Measurements from ENCODE around the gene ADORA2A. TPM values are rescaled to one million over a fixed set of nuclear protein-coding genes. Genes with fewer than 3 reads are reported as not detected.

The ADORA2A gene
- polyA plus RNA-seq (2011; rRNA removed) (0.48 and 0.99 TPM in 2 replicates), polyA plus RNA-seq (2017; fragmentation: RNase III; extraction: RNeasy Plus Mini Kit Qiagen cat#74134 plus additional on column Dnase treatment) (1.5 to 1.9 TPM (median 1.8 TPM) in 3 replicates), polyA minus RNA-seq (2011; rRNA and poly(A)+ RNA removed) (1.6 and 4.1 TPM in 2 replicates)
- 1.2 and 1.8 TPM in 2 replicates for polyA plus RNA-seq (2012; cell fraction: cytosol; rRNA removed)
- polyA plus RNA-seq (2012; cell fraction: nucleus; rRNA removed), result 4.1 and 6.9 TPM in 2 replicates

DNA sequence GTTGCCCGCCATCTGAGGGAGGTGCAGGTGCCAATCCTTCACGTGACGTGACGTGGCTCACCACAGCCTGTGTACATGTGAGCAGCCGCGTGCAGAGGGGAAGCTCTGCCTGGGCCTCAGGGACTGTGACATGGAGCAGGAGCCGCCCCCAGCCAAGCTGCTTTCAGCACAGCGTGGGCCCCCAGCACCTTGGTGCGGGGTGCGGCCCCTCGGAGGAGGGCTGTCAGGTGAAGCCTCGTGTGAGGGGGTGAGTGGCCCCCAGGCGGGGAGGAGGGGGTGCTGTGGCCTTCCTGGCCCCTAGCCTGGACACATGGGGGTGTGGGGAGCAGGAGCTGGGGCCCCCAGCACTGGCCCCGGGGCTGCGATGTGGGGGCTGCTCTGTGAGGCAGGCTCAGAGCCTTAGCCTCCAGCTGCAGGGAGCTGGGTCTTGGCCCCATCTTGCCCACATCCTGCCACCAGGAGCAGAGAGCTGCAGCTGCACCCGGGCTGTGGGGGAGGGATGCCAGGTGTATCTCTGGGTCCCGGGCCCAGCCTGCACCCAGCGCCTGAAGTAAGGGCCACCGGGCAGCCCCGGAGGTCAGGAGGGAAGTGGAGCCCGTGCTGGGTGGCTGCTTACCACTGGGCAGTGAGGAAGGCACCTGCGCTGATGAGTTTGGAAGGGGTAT is at the start of gene ADORA2A:
Gene ADORA2A (plus strand): TSS at position 100 of the 665 bp plus-strand sequence. CDS start 5,806 bp downstream, outside the sequence.
- ChIA-PET POLR2A (no interaction called here), CTCF (interaction anchor here (1.0 to 1.9 kb wide), 4 partner anchors 64 to 96 kb away, joined by 3 to 7 read pairs (median 4); no protein-coding TSS in a partner anchor)
- H3K4me1 ChIP-seq, result no peaks in the 10 kb centered on the region
- TF ChIP-seq, protein P1, sequence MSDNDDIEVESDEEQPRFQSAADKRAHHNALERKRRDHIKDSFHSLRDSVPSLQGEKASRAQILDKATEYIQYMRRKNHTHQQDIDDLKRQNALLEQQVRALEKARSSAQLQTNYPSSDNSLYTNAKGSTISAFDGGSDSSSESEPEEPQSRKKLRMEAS (IDR thresholded peaks at IDR 0.05), result no peak
- TF ChIP-seq ZC3H11A (IDR thresholded peaks at IDR 0.05) (no peak), ESRRA (IDR thresholded peaks at IDR 0.05; ENCODE audit: borderline replicate concordance, low read length) (no peak), EP300 (IDR thresholded peaks at IDR 0.05) (no peak), FOSB (CRISPR knock-in tag; IDR thresholded peaks at IDR 0.05) (no peak), RAD21 (conservative IDR thresholded peaks at IDR 0.05 in 1 of 2, IDR thresholded peaks at IDR 0.05 in 1 of 2) (no peak), NFE2L2 (conservative IDR thresholded peaks at IDR 0.05; ENCODE audit: low read length) (no peak), JUN (IDR thresholded peaks at IDR 0.05) (no peak), HEYL (CRISPR knock-in tag; IDR thresholded peaks at IDR 0.05) (no peak), KDM1A (IDR thresholded peaks at IDR 0.05; ENCODE audit: low read depth) (no peak), TP53 (CRISPR knock-in tag; IDR thresholded peaks at IDR 0.05) (no peak), CEBPB (IDR thresholded peaks at IDR 0.05) (no peak), NR3C1 (IDR thresholded peaks at IDR 0.05) (no peak)
- TF ChIP-seq, protein P2, sequence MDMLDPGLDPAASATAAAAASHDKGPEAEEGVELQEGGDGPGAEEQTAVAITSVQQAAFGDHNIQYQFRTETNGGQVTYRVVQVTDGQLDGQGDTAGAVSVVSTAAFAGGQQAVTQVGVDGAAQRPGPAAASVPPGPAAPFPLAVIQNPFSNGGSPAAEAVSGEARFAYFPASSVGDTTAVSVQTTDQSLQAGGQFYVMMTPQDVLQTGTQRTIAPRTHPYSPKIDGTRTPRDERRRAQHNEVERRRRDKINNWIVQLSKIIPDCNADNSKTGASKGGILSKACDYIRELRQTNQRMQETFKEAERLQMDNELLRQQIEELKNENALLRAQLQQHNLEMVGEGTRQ (IDR thresholded peaks at IDR 0.05), result no peak
- TF ChIP-seq, protein P3, sequence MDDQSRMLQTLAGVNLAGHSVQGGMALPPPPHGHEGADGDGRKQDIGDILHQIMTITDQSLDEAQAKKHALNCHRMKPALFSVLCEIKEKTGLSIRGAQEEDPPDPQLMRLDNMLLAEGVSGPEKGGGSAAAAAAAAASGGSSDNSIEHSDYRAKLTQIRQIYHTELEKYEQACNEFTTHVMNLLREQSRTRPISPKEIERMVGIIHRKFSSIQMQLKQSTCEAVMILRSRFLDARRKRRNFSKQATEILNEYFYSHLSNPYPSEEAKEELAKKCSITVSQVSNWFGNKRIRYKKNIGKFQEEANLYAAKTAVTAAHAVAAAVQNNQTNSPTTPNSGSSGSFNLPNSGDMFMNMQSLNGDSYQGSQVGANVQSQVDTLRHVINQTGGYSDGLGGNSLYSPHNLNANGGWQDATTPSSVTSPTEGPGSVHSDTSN (IDR thresholded peaks at IDR 0.05), result no peak
- TF ChIP-seq, protein P4, sequence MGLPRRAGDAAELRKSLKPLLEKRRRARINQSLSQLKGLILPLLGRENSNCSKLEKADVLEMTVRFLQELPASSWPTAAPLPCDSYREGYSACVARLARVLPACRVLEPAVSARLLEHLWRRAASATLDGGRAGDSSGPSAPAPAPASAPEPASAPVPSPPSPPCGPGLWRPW (IDR thresholded peaks at IDR 0.05), result no peak
- TF ChIP-seq, protein P5, sequence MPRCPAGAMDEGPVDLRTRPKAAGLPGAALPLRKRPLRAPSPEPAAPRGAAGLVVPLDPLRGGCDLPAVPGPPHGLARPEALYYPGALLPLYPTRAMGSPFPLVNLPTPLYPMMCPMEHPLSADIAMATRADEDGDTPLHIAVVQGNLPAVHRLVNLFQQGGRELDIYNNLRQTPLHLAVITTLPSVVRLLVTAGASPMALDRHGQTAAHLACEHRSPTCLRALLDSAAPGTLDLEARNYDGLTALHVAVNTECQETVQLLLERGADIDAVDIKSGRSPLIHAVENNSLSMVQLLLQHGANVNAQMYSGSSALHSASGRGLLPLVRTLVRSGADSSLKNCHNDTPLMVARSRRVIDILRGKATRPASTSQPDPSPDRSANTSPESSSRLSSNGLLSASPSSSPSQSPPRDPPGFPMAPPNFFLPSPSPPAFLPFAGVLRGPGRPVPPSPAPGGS (IDR thresholded peaks at IDR 0.05), result no peak
- 80% methylated on average over 2 of the region's 22 CpGs for WGBS (ENCODE audit: missing lambda C conversion rate)
- FAIRE-seq (no peak), DNase-seq (ENCODE audit: low read depth in 1 of 2, low spot score in 1 of 2) (no peak), ATAC-seq (no peak)
- H3K4me3 ChIP-seq, result no peak within 1 kb of the TSS
- no peak within 1 kb of the TSS for H3K27ac ChIP-seq
- no peak within 1 kb of the TSS for H3K4me2 ChIP-seq
- no peaks in the 10 kb centered on the region for H3K9me3 ChIP-seq

DNA sequence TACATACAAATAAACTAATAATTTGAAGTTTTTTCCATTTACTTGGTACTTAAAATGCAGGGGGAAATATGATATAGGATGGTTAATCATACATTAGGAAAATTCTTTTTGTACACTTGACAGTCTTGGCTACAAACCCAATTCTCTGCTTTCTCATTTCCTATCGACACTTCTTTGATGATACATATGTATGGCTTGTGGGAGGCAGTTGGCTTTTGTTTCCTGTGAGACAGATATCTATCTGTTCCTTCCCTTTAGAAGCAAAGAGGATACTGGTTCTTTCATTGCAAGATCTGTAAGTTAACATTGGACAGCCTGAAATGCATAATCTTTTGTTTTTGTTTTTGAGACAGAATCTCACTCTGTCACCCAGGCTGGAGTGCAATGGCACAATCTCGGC is 47.9 kb upstream of the ADORA2A start:
- H3K4me1 ChIP-seq, result no peaks in the 10 kb centered on the region
- 72% methylated on average over 2 of the region's 2 CpGs for WGBS (ENCODE audit: missing lambda C conversion rate)
- DNase-seq (ENCODE audit: low read depth in 1 of 2, low spot score in 1 of 2) (no peak), FAIRE-seq (no peak), ATAC-seq (no peak)
- no peak overlapping the region for H3K4me2 ChIP-seq
- CTCF ChIA-PET, result interaction anchor here (0.7 to 1.0 kb wide), 2 partner anchors 109 to 147 kb away, joined by 3 read pairs; partner anchors contain the start of gene SPECC1L
- POLR2A ChIA-PET, result no interaction called here
- no peak overlapping the region for H3K4me3 ChIP-seq
- TF ChIP-seq JUN (IDR thresholded peaks at IDR 0.05) (no peak), HOXB5 (CRISPR knock-in tag; IDR thresholded peaks at IDR 0.05) (no peak), TP53 (CRISPR knock-in tag; IDR thresholded peaks at IDR 0.05) (no peak), SREBF2 (IDR thresholded peaks at IDR 0.05) (no peak), KDM1A (IDR thresholded peaks at IDR 0.05; ENCODE audit: low read depth) (no peak), CHD2 (IDR thresholded peaks at IDR 0.05; ENCODE audit: low read length, partially characterized antibody) (no peak), ZNF302 (CRISPR knock-in tag; IDR thresholded peaks at IDR 0.05) (no peak)
- TF ChIP-seq, protein P6, sequence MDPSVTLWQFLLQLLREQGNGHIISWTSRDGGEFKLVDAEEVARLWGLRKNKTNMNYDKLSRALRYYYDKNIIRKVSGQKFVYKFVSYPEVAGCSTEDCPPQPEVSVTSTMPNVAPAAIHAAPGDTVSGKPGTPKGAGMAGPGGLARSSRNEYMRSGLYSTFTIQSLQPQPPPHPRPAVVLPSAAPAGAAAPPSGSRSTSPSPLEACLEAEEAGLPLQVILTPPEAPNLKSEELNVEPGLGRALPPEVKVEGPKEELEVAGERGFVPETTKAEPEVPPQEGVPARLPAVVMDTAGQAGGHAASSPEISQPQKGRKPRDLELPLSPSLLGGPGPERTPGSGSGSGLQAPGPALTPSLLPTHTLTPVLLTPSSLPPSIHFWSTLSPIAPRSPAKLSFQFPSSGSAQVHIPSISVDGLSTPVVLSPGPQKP (IDR thresholded peaks at IDR 0.05; ENCODE audit: low read depth, low read length), result no peak
- TF ChIP-seq, protein P1 (IDR thresholded peaks at IDR 0.05), result no peak
- TF ChIP-seq, protein P7, sequence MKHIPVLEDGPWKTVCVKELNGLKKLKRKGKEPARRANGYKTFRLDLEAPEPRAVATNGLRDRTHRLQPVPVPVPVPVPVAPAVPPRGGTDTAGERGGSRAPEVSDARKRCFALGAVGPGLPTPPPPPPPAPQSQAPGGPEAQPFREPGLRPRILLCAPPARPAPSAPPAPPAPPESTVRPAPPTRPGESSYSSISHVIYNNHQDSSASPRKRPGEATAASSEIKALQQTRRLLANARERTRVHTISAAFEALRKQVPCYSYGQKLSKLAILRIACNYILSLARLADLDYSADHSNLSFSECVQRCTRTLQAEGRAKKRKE (CRISPR knock-in tag; IDR thresholded peaks at IDR 0.05; ENCODE audit: low read depth), result no peak
- no peak overlapping the region for H3K27ac ChIP-seq
- H3K9me3 ChIP-seq, result no peaks in the 10 kb centered on the region

All from A549 (cell line).